ENCODE measurements around the gene ZNF618. TPM values are rescaled to one million over a fixed set of nuclear protein-coding genes. Genes with fewer than 3 reads are reported as not detected.
A peak's percentile ranks its signal among the peaks of the same experiment; 100 is the strongest.

The ZNF618 gene
- polyA plus RNA-seq, 1 of the 3 experiments (the other 2 are of a cell fraction) = 6.2 TPM

DNA sequence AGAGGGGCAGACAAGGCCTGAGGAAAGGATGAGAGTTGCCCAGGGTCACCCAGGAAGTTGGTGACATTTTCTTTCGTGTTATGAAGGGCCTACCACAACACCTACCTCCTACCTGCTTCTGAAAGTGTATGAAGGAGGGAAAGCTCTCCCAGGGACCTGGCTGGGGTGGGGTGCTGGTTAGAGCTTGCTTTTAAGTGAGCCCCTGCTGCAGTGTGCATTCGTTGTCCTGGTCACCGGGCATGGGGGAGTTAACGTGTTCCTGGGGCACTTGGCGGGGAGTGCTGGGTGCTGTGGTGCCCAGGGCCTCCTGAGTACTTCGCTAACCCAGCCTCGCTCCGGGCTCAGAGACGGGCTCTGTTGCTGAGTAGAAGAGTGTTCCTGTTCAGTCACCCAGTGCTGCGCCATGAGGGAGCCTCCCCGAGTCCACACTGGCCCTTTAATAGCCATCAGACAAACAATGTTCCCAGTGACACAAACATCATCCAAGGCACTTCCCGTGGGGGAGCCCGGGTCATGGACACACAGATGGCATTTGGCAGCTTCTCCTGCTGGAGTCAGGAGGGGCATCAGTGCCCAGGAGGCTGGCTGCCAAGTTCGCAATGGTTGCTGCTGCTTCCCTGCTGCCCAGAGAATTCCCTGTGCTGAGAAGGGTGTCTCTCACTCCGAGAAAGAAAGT lies 116.3 kb downstream of the ZNF618 start:
- Histone ChIP-seq H3K9me3 (no peaks in the 10 kb centered on the region), H3F3A (replicated peaks; ENCODE audit: insufficient read depth) (no peaks in the 10 kb centered on the region), H3K27ac (ENCODE audit: low read depth in 2 of 2, low read length in 1 of 2) (peak overlapping the region in 1 of 2 experiments; percentile 69; a peak in 1 of 4 replicates), H3K4me3 (ENCODE audit: low read depth in 2 of 2, low read length in 1 of 2) (no peak overlapping the region), H3K9ac (no peak overlapping the region), H2AFZ (ENCODE audit: low read depth) (no peak overlapping the region), H3K4me1 (ENCODE audit: control insufficient read depth in 1 of 2, insufficient read depth in 2 of 2, low read depth in 1 of 2, low read length in 1 of 2) (peaks cover 16 to 64% of the 10 kb centered on the region in 2 experiments; a peak in 3 of 4 replicates), H4K20me1 (ENCODE audit: insufficient read depth) (peaks cover 34% of the 10 kb centered on the region), H3K79me2 (ENCODE audit: insufficient read depth) (no peaks in the 10 kb centered on the region; the same call in 1 of the 2 replicates), H3K9me2 (no peaks in the 10 kb centered on the region), H3K36me3 (replicated peaks in 1 of 2; ENCODE audit: control insufficient read depth in 1 of 2, insufficient read depth in 2 of 2, low read length in 1 of 2) (peaks cover 14% of the 10 kb centered on the region in 2 experiments), H3K4me2 (no peak overlapping the region), H3K27me3 (ENCODE audit: insufficient read depth) (no peaks in the 10 kb centered on the region)
- ChIA-PET POLR2A (no interaction called here), CTCF (interaction anchor here (0.8 to 1.5 kb wide), 3 partner anchors 10 to 185 kb away, joined by 3 to 4 read pairs (median 3); no protein-coding TSS in a partner anchor)
- WGBS (ENCODE audit: low lambda C conversion rate) = 74% methylated on average over 11 of the region's 15 CpGs
- peak; percentile 70 for DNase-seq
- TF ChIP-seq SIN3A (IDR thresholded peaks at IDR 0.05; ENCODE audit: borderline replicate concordance, low read depth, low read length) = no peak
- TF ChIP-seq RXRA (IDR thresholded peaks at IDR 0.05; ENCODE audit: borderline replicate concordance, low read depth) = no peak
- TF ChIP-seq RAD21 (IDR thresholded peaks at IDR 0.05; ENCODE audit: low read length) = 0 out of 2 replicates have a peak, but pooled peaks have one; percentile 2
- TF ChIP-seq NRF1 (IDR thresholded peaks at IDR 0.05; ENCODE audit: low read depth, low read length) = no peak
- no peak for TF ChIP-seq ELF1 (IDR thresholded peaks at IDR 0.05)
- TF ChIP-seq FOXJ3 (CRISPR knock-in tag; IDR thresholded peaks at IDR 0.05) = no peak
- TF ChIP-seq, protein P1, sequence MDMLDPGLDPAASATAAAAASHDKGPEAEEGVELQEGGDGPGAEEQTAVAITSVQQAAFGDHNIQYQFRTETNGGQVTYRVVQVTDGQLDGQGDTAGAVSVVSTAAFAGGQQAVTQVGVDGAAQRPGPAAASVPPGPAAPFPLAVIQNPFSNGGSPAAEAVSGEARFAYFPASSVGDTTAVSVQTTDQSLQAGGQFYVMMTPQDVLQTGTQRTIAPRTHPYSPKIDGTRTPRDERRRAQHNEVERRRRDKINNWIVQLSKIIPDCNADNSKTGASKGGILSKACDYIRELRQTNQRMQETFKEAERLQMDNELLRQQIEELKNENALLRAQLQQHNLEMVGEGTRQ (IDR thresholded peaks at IDR 0.05; ENCODE audit: borderline replicate concordance, low read depth, low read length) = no peak
- no peak for TF ChIP-seq CHD2 (IDR thresholded peaks at IDR 0.05; ENCODE audit: low read length, partially characterized antibody)
- TF ChIP-seq NFIC (IDR thresholded peaks at IDR 0.05; ENCODE audit: borderline replicate concordance) = peak; percentile 22; the same call in 1 of the 2 replicates
- TF ChIP-seq RCOR1 (IDR thresholded peaks at IDR 0.05; ENCODE audit: low read length) = no peak
- TF ChIP-seq, protein P2, sequence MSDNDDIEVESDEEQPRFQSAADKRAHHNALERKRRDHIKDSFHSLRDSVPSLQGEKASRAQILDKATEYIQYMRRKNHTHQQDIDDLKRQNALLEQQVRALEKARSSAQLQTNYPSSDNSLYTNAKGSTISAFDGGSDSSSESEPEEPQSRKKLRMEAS (IDR thresholded peaks at IDR 0.05; ENCODE audit: low read depth) = no peak
- no peak for TF ChIP-seq SMC3 (IDR thresholded peaks at IDR 0.05; ENCODE audit: low read depth, low read length)
- no peak for TF ChIP-seq MXI1 (IDR thresholded peaks at IDR 0.05; ENCODE audit: low read depth, low read length)
- TF ChIP-seq RFX5 (IDR thresholded peaks at IDR 0.05; ENCODE audit: low read length) = no peak
- TF ChIP-seq, protein P3, sequence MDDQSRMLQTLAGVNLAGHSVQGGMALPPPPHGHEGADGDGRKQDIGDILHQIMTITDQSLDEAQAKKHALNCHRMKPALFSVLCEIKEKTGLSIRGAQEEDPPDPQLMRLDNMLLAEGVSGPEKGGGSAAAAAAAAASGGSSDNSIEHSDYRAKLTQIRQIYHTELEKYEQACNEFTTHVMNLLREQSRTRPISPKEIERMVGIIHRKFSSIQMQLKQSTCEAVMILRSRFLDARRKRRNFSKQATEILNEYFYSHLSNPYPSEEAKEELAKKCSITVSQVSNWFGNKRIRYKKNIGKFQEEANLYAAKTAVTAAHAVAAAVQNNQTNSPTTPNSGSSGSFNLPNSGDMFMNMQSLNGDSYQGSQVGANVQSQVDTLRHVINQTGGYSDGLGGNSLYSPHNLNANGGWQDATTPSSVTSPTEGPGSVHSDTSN (IDR thresholded peaks at IDR 0.05) = no peak
- TF ChIP-seq TEAD4 (IDR thresholded peaks at IDR 0.05; ENCODE audit: borderline replicate concordance, insufficient read depth) = no peak
- TF ChIP-seq FOXM1 (IDR thresholded peaks at IDR 0.05; ENCODE audit: low read depth) = no peak
- TF ChIP-seq EP300 (IDR thresholded peaks at IDR 0.05; ENCODE audit: borderline replicate concordance in 1 of 2, low read depth in 1 of 2, low read length in 1 of 2) = peak in 1 of 2 experiments; percentile 26; a peak in 1 of 4 replicates
- TF ChIP-seq, protein P4, sequence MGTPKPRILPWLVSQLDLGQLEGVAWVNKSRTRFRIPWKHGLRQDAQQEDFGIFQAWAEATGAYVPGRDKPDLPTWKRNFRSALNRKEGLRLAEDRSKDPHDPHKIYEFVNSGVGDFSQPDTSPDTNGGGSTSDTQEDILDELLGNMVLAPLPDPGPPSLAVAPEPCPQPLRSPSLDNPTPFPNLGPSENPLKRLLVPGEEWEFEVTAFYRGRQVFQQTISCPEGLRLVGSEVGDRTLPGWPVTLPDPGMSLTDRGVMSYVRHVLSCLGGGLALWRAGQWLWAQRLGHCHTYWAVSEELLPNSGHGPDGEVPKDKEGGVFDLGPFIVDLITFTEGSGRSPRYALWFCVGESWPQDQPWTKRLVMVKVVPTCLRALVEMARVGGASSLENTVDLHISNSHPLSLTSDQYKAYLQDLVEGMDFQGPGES (IDR thresholded peaks at IDR 0.05; ENCODE audit: low read depth, low read length) = no peak
- TF ChIP-seq FOSL2 (IDR thresholded peaks at IDR 0.05; ENCODE audit: borderline replicate concordance, low read depth) = no peak
- no peak for TF ChIP-seq TCF12 (IDR thresholded peaks at IDR 0.05)
